Measurements from ENCODE around the gene ZNF618. TPM values are rescaled to one million over a fixed set of nuclear protein-coding genes. Genes with fewer than 3 reads are reported as not detected.

The ZNF618 gene
- total and polyA plus RNA-seq, 2 experiments from 2014 or later = 10.2 to 14.0 TPM

- no peak overlapping the region for H3K4me3 ChIP-seq
- H3K36me3 ChIP-seq (replicated peaks; ENCODE audit: insufficient read depth, low read depth) = no peaks in the 10 kb centered on the region
- 96% methylated on average over 5 of the region's 5 CpGs for WGBS (ENCODE audit: low lambda C conversion rate, missing lambda C conversion rate)
These were observed 114.9 kb downstream of the ZNF618 start for GRCh38 chr9:113990975-113991471.

GRCh38 chr9:113991714-113992113 lies 115.6 kb downstream of the ZNF618 start:
- H3K4me2 ChIP-seq = no peak overlapping the region
- no peak overlapping the region for H3K4me3 ChIP-seq
- H4K20me1 ChIP-seq (ENCODE audit: insufficient read depth, poor library complexity, severe bottlenecking) = peaks cover 3% of the 10 kb centered on the region
- 98% methylated on average over 3 of the region's 3 CpGs for WGBS (ENCODE audit: low lambda C conversion rate, missing lambda C conversion rate)
- no peaks in the 10 kb centered on the region for H3K36me3 ChIP-seq (replicated peaks; ENCODE audit: insufficient read depth, low read depth)
- H3K27ac ChIP-seq = no peak overlapping the region
- H3K9me3 ChIP-seq (ENCODE audit: low read depth) = no peaks in the 10 kb centered on the region
- H3K79me2 ChIP-seq = no peaks in the 10 kb centered on the region
- H3K9me2 ChIP-seq (replicated peaks; ENCODE audit: insufficient read depth) = no peaks in the 10 kb centered on the region
- no peaks in the 10 kb centered on the region for H3K27me3 ChIP-seq
- no peaks in the 10 kb centered on the region for H3K4me1 ChIP-seq (ENCODE audit: insufficient read depth)
- H2AFZ ChIP-seq = no peak overlapping the region
- TF ChIP-seq EZH2 (IDR thresholded peaks at IDR 0.05; ENCODE audit: borderline replicate concordance) (no peak), CTCF (IDR thresholded peaks at IDR 0.05; ENCODE audit: poor library complexity) (no peak), EZH2phosphoT487 (IDR thresholded peaks at IDR 0.05; ENCODE audit: low read depth, severe bottlenecking, unreplicated experiment) (no peak)
- no peak for DNase-seq (ENCODE audit: low spot score)

More at GRCh38 chr9:113990975-113991471, 114.9 kb downstream of the ZNF618 start:
- Histone ChIP-seq H4K20me1 (ENCODE audit: insufficient read depth, poor library complexity, severe bottlenecking) (peaks cover 3% of the 10 kb centered on the region), H3K9me2 (replicated peaks; ENCODE audit: insufficient read depth) (no peaks in the 10 kb centered on the region), H3K27ac (no peak overlapping the region), H3K4me2 (no peak overlapping the region), H3K9me3 (ENCODE audit: low read depth) (no peaks in the 10 kb centered on the region), H3K27me3 (no peaks in the 10 kb centered on the region), H3K79me2 (no peaks in the 10 kb centered on the region), H3K4me1 (ENCODE audit: insufficient read depth) (no peaks in the 10 kb centered on the region), H2AFZ (no peak overlapping the region)
- no peak for TF ChIP-seq EZH2phosphoT487 (IDR thresholded peaks at IDR 0.05; ENCODE audit: low read depth, severe bottlenecking, unreplicated experiment)
- no peak for DNase-seq (ENCODE audit: low spot score)

- TF ChIP-seq EZH2phosphoT487 (IDR thresholded peaks at IDR 0.05; ENCODE audit: low read depth, severe bottlenecking, unreplicated experiment) (no peak), EZH2 (IDR thresholded peaks at IDR 0.05; ENCODE audit: borderline replicate concordance) (no peak), CTCF (IDR thresholded peaks at IDR 0.05; ENCODE audit: poor library complexity) (no peak)
- H3K36me3 ChIP-seq (replicated peaks; ENCODE audit: insufficient read depth, low read depth) = no peaks in the 10 kb centered on the region
- H3K4me1 ChIP-seq (ENCODE audit: insufficient read depth) = no peaks in the 10 kb centered on the region
- WGBS (ENCODE audit: low lambda C conversion rate, missing lambda C conversion rate) = 95% methylated on average over 15 of the region's 15 CpGs
- H2AFZ ChIP-seq = no peak overlapping the region
- no peaks in the 10 kb centered on the region for H3K9me3 ChIP-seq (ENCODE audit: low read depth)
- H3K27me3 ChIP-seq = no peaks in the 10 kb centered on the region
- H3K9me2 ChIP-seq (replicated peaks; ENCODE audit: insufficient read depth) = no peaks in the 10 kb centered on the region
- DNase-seq (ENCODE audit: low spot score) = no peak
- no peak overlapping the region for H3K4me2 ChIP-seq
- peaks cover 3% of the 10 kb centered on the region for H4K20me1 ChIP-seq (ENCODE audit: insufficient read depth, poor library complexity, severe bottlenecking)
- no peak overlapping the region for H3K4me3 ChIP-seq
- no peaks in the 10 kb centered on the region for H3K79me2 ChIP-seq
- H3K27ac ChIP-seq = no peak overlapping the region
These were observed 116.3 kb downstream of the ZNF618 start for GRCh38 chr9:113992276-113992951.

- H3K27ac ChIP-seq = no peak overlapping the region
- 95% methylated on average over 6 of the region's 6 CpGs for WGBS (ENCODE audit: low lambda C conversion rate, missing lambda C conversion rate)
- no peak overlapping the region for H2AFZ ChIP-seq
- H3K4me3 ChIP-seq = no peak overlapping the region
- no peaks in the 10 kb centered on the region for H3K79me2 ChIP-seq
- H3K36me3 ChIP-seq (replicated peaks; ENCODE audit: insufficient read depth, low read depth) = no peaks in the 10 kb centered on the region
- no peak for DNase-seq (ENCODE audit: low spot score)
- H3K9me2 ChIP-seq (replicated peaks; ENCODE audit: insufficient read depth) = no peaks in the 10 kb centered on the region
- H4K20me1 ChIP-seq (ENCODE audit: insufficient read depth, poor library complexity, severe bottlenecking) = peaks cover 3% of the 10 kb centered on the region
- no peaks in the 10 kb centered on the region for H3K9me3 ChIP-seq (ENCODE audit: low read depth)
- H3K4me2 ChIP-seq = no peak overlapping the region
- TF ChIP-seq EZH2 (IDR thresholded peaks at IDR 0.05; ENCODE audit: borderline replicate concordance) = no peak
- TF ChIP-seq EZH2phosphoT487 (IDR thresholded peaks at IDR 0.05; ENCODE audit: low read depth, severe bottlenecking, unreplicated experiment) = no peak
- no peak for TF ChIP-seq CTCF (IDR thresholded peaks at IDR 0.05; ENCODE audit: poor library complexity)
- H3K27me3 ChIP-seq = no peaks in the 10 kb centered on the region
- H3K4me1 ChIP-seq (ENCODE audit: insufficient read depth) = no peaks in the 10 kb centered on the region
These were observed 116.9 kb downstream of the ZNF618 start for GRCh38 chr9:113992994-113993393.
